GM21825 (cell line): ENCODE results near the gene ATP13A2.
A peak's percentile ranks its signal among the peaks of the same experiment; 100 is the strongest.
"Not testable (repeated sequence)": the region's sequence is repeated elsewhere in the genome, so short reads cannot be mapped to it uniquely, and the experiment has no call there.

Source experiments
- ATAC-seq: cut with Tn5 transposase; IDR thresholded peaks from one replicate; pipeline ENCODE4 v1.9.1; 2021; ENCODE audit warnings: mild to moderate bottlenecking, moderate library complexity; ENCODE audit not compliant: unreplicated experiment

The ATP13A2 gene

GRCh38 chr1:16965486-16966067, 46.2 kb downstream of the ATP13A2 start:
- no peak for ATAC-seq

GRCh38 chr1:16964169-16964568, 47.6 kb downstream of the ATP13A2 start:
- not testable (repeated sequence) for ATAC-seq

GRCh38 chr1:16961297-16962133, 50.2 kb downstream of the ATP13A2 start:
- no peak for ATAC-seq

GRCh38 chr1:16960560-16961296, 51.0 kb downstream of the ATP13A2 start:
- ATAC-seq = peak; percentile 68

- no peak for ATAC-seq
Measured at GRCh38 chr1:16958475-16958874, 53.3 kb downstream of the ATP13A2 start.

GRCh38 chr1:16957731-16958130, 54.0 kb downstream of the ATP13A2 start:
- no peak for ATAC-seq

- no peak for ATAC-seq
Measured at GRCh38 chr1:16956775-16957174, 55.0 kb downstream of the ATP13A2 start.

GRCh38 chr1:16955186-16955585, 56.5 kb downstream of the ATP13A2 start:
- no peak for ATAC-seq

- no peak for ATAC-seq
Measured at GRCh38 chr1:16954579-16954978, 57.1 kb downstream of the ATP13A2 start.

- ATAC-seq = not testable (repeated sequence)
Measured at GRCh38 chr1:16952376-16952775, 59.4 kb downstream of the ATP13A2 start.

GRCh38 chr1:16949026-16949425, 62.7 kb downstream of the ATP13A2 start:
- not testable (repeated sequence) for ATAC-seq

GRCh38 chr1:16948282-16948891, 63.3 kb downstream of the ATP13A2 start:
- not testable (repeated sequence) for ATAC-seq

- no peak for ATAC-seq
Measured at GRCh38 chr1:16946646-16947045, 65.1 kb downstream of the ATP13A2 start.

- ATAC-seq = not testable (repeated sequence)
Measured at GRCh38 chr1:16946185-16946584, 65.5 kb downstream of the ATP13A2 start.

GRCh38 chr1:16945512-16945911, 66.2 kb downstream of the ATP13A2 start:
- not testable (repeated sequence) for ATAC-seq

- no peak for ATAC-seq
Measured at GRCh38 chr1:16944038-16944437, 67.7 kb downstream of the ATP13A2 start.

- ATAC-seq = not testable (repeated sequence)
Measured at GRCh38 chr1:16939386-16940180, 72.1 kb downstream of the ATP13A2 start.

GRCh38 chr1:16938351-16939321, 73.1 kb downstream of the ATP13A2 start:
- no peak for ATAC-seq

GRCh38 chr1:16936580-16936979, 75.1 kb downstream of the ATP13A2 start:
- not testable (repeated sequence) for ATAC-seq
